ENCODE data around the gene TBC1D4.

The TBC1D4 gene

GRCh38 chr13:75417012-75417384 lies 65.0 kb downstream of the TBC1D4 start:
- Histone ChIP-seq H3K4me1 (ENCODE audit: control insufficient read depth, insufficient read depth, low read length) (no peaks in the 10 kb centered on the region), H3K9ac (ENCODE audit: low read length in 2 of 2) (no peak overlapping the region), H3K27me3 (ENCODE audit: control insufficient read depth in 1 of 2, insufficient read depth in 2 of 2, low read length in 2 of 2) (no peaks in the 10 kb centered on the region), H3K4me3 (ENCODE audit: low read length in 2 of 2) (no peak overlapping the region), H3K36me3 (ENCODE audit: control insufficient read depth in 2 of 2, insufficient read depth in 2 of 2, low read length in 2 of 2) (no peaks in the 10 kb centered on the region), H3K27ac (ENCODE audit: low read length) (no peak overlapping the region), H3K9me3 (ENCODE audit: control insufficient read depth in 2 of 2, low read length in 2 of 2) (no peaks in the 10 kb centered on the region)

DNA sequence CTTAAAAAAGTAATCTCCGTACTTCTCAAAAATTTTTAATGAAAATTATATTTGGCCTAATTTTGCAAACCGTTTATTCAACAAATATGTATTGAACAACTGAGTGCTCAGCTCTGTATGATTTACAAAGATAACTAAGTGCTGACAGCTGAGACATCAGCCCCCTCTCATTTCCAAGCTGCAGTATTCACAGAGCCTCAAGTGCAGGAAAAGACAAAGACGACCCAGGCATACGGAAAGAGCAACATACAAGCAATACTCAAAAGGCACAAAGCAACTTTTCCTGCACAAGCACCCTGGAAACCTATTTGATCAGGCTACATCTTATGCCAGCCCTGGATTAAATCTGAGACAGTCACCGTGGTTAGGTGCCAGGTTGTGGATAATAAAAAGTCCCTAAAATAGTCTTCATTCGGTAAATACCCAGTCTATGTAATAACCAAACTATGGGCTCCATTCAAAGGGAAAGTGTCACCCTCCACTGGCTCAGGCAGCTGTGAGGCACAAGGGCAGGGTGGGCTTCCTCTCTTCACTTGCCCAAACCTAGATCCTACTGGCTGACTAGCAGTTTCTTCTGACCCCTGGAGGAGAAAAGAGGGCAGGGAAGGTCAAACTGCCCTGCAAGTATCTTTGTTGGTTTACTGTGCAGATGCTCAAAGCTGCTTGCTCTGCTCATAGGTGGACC lies 65.5 kb downstream of the TBC1D4 start:
- no peak overlapping the region for H3K27ac ChIP-seq (ENCODE audit: low read length)
- H3K4me1 ChIP-seq (ENCODE audit: control insufficient read depth, insufficient read depth, low read length): no peaks in the 10 kb centered on the region
- H3K9ac ChIP-seq (ENCODE audit: low read length in 2 of 2): no peak overlapping the region

GRCh38 chr13:75415694-75416093 lies 66.3 kb downstream of the TBC1D4 start:
- H3K9ac ChIP-seq (ENCODE audit: low read length in 2 of 2): no peak overlapping the region

More for the DNA sequence above, 65.5 kb downstream of the TBC1D4 start:
- no peaks in the 10 kb centered on the region for H3K36me3 ChIP-seq (ENCODE audit: control insufficient read depth in 2 of 2, insufficient read depth in 2 of 2, low read length in 2 of 2)
- no peaks in the 10 kb centered on the region for H3K9me3 ChIP-seq (ENCODE audit: control insufficient read depth in 2 of 2, low read length in 2 of 2)
- no peaks in the 10 kb centered on the region for H3K27me3 ChIP-seq (ENCODE audit: control insufficient read depth in 1 of 2, insufficient read depth in 2 of 2, low read length in 2 of 2)
- no peak overlapping the region for H3K4me3 ChIP-seq (ENCODE audit: low read length in 2 of 2)

DNA sequence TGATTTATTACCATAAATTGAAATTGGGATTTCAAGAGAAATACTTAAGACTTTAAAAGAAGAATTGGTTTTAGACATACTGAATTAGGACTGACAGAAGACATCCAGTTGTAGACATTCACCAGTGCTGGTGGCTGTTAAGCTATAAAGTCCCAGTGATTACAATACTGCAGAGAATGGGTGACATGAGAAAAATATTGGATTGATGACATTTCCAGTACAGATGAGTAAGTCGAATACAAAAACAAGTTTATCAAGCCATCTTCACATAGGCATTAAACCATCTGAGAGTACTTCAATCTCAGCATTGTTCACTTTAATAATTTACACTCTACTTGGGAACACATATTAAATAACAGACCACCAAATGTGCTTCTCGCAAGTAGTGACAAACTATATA lies 66.8 kb downstream of the TBC1D4 start:
- H3K36me3 ChIP-seq (ENCODE audit: control insufficient read depth in 2 of 2, insufficient read depth in 2 of 2, low read length in 2 of 2): no peaks in the 10 kb centered on the region
- no peak overlapping the region for H3K9ac ChIP-seq (ENCODE audit: low read length in 2 of 2)
- H3K9me3 ChIP-seq (ENCODE audit: control insufficient read depth in 2 of 2, low read length in 2 of 2): no peaks in the 10 kb centered on the region
- H3K4me3 ChIP-seq (ENCODE audit: low read length in 2 of 2): no peak overlapping the region
- no peak overlapping the region for H3K27ac ChIP-seq (ENCODE audit: low read length)
- H3K4me1 ChIP-seq (ENCODE audit: control insufficient read depth, insufficient read depth, low read length): no peaks in the 10 kb centered on the region
- H3K27me3 ChIP-seq (ENCODE audit: control insufficient read depth in 1 of 2, insufficient read depth in 2 of 2, low read length in 2 of 2): no peaks in the 10 kb centered on the region

More at GRCh38 chr13:75415694-75416093, 66.3 kb downstream of the TBC1D4 start:
- Histone ChIP-seq H3K27ac (ENCODE audit: low read length) (no peak overlapping the region), H3K4me3 (ENCODE audit: low read length in 2 of 2) (no peak overlapping the region), H3K9me3 (ENCODE audit: control insufficient read depth in 2 of 2, low read length in 2 of 2) (no peaks in the 10 kb centered on the region), H3K4me1 (ENCODE audit: control insufficient read depth, insufficient read depth, low read length) (no peaks in the 10 kb centered on the region), H3K27me3 (ENCODE audit: control insufficient read depth in 1 of 2, insufficient read depth in 2 of 2, low read length in 2 of 2) (no peaks in the 10 kb centered on the region), H3K36me3 (ENCODE audit: control insufficient read depth in 2 of 2, insufficient read depth in 2 of 2, low read length in 2 of 2) (no peaks in the 10 kb centered on the region)

DNA sequence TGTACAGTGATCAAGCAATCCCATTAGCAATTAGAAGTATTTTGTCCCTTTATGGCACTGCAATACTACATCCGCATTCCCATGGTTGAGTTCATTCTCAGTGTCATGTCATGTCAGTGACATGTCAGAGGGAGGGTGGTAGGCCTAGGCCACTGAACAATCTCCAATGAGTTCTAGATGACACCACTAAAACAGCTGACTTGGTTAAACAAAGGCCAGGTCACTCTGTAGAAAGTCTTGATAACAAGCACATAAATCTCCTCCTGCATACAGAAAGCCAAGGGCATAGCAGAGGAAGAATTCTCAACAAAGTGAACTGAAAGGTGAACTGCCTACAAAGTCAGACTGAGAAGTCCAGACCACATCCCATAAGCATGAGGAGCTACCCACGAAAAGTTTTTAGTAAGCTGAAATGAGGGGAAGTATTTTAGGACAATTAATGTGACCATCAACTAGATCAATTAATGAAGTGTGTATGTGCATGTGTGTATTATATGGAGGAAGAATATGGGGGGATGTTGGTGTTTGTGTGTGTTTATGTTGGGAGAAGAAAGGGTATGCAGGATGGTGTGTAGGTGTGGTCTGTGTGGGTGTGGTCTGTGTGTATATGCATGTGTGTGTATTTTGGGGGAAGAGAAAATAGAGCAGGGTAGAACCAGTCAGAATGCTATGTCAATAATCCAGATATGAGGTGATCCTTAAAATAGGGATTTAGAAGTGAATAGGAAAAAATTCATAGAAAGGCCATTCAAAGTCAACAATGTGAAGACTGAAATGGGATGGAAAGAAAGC lies 67.7 kb downstream of the TBC1D4 start:
- Histone ChIP-seq H3K4me1 (ENCODE audit: control insufficient read depth, insufficient read depth, low read length) (no peaks in the 10 kb centered on the region), H3K9me3 (ENCODE audit: control insufficient read depth in 2 of 2, low read length in 2 of 2) (no peaks in the 10 kb centered on the region), H3K27ac (ENCODE audit: low read length) (no peak overlapping the region)

DNA sequence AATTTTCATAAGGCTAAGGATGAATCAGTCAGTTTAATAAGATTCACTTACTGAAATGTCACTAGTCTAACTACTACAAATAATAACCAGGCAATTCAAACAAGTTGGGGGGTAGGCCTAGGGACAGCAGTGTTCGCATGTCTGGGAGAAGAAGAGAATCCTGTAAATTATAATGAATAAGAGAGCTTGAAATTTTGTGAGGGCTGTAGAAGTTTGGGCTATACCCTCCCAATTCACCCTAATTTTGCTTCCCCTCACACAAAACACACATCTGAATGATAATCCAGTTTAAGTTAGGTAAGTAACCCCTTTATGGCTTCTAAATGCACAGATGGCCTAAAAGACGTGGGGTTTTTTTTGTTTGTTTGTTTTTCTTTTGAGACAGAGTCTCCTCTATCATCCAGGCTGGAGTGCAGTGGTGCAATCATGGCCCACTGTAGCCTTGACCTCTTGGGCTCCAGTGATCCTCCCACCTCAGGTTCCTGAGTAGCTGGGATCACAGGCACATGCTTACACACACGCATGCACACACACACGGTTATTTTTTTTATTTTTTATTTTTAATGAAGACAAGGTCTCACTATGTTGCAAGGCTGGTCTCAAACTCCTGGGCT lies 69.9 kb downstream of the TBC1D4 start:
- Histone ChIP-seq H3K9me3 (ENCODE audit: control insufficient read depth in 2 of 2, low read length in 2 of 2) (no peaks in the 10 kb centered on the region), H3K4me1 (ENCODE audit: control insufficient read depth, insufficient read depth, low read length) (no peaks in the 10 kb centered on the region), H3K9ac (ENCODE audit: low read length in 2 of 2) (no peak overlapping the region), H3K36me3 (ENCODE audit: control insufficient read depth in 2 of 2, insufficient read depth in 2 of 2, low read length in 2 of 2) (no peaks in the 10 kb centered on the region), H3K27me3 (ENCODE audit: control insufficient read depth in 1 of 2, insufficient read depth in 2 of 2, low read length in 2 of 2) (no peaks in the 10 kb centered on the region), H3K4me3 (ENCODE audit: low read length in 2 of 2) (no peak overlapping the region), H3K27ac (ENCODE audit: low read length) (no peak overlapping the region)

More for the DNA sequence above, 67.7 kb downstream of the TBC1D4 start:
- H3K9ac ChIP-seq (ENCODE audit: low read length in 2 of 2): no peak overlapping the region
- no peak overlapping the region for H3K4me3 ChIP-seq (ENCODE audit: low read length in 2 of 2)
- no peaks in the 10 kb centered on the region for H3K36me3 ChIP-seq (ENCODE audit: control insufficient read depth in 2 of 2, insufficient read depth in 2 of 2, low read length in 2 of 2)
- H3K27me3 ChIP-seq (ENCODE audit: control insufficient read depth in 1 of 2, insufficient read depth in 2 of 2, low read length in 2 of 2): no peaks in the 10 kb centered on the region

DNA sequence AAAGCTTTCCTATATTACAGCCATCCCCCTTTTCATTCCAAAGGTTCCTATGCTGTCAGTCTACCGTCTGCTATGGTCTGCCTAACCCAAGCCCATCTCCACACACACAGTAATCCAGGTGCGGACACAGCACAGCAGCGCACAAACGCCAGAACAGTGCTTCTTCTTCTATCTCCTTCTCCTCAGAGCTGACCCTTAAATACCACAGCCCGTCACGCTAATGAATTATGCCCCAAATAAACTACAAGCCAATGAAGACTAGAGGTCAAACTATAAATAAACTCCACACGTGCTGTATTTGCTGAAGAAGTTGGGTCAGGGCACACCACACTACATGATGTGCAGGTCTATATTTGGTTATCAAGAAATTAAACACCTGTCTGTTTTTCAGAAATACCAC lies 71.8 kb downstream of the TBC1D4 start:
- no peaks in the 10 kb centered on the region for H3K27me3 ChIP-seq (ENCODE audit: control insufficient read depth in 1 of 2, insufficient read depth in 2 of 2, low read length in 2 of 2)
- no peaks in the 10 kb centered on the region for H3K9me3 ChIP-seq (ENCODE audit: control insufficient read depth in 2 of 2, low read length in 2 of 2)
- H3K4me3 ChIP-seq (ENCODE audit: low read length in 2 of 2): no peak overlapping the region
- H3K27ac ChIP-seq (ENCODE audit: low read length): no peak overlapping the region
- H3K9ac ChIP-seq (ENCODE audit: low read length in 2 of 2): no peak overlapping the region
- H3K4me1 ChIP-seq (ENCODE audit: control insufficient read depth, insufficient read depth, low read length): no peaks in the 10 kb centered on the region
- no peaks in the 10 kb centered on the region for H3K36me3 ChIP-seq (ENCODE audit: control insufficient read depth in 2 of 2, insufficient read depth in 2 of 2, low read length in 2 of 2)

DNA sequence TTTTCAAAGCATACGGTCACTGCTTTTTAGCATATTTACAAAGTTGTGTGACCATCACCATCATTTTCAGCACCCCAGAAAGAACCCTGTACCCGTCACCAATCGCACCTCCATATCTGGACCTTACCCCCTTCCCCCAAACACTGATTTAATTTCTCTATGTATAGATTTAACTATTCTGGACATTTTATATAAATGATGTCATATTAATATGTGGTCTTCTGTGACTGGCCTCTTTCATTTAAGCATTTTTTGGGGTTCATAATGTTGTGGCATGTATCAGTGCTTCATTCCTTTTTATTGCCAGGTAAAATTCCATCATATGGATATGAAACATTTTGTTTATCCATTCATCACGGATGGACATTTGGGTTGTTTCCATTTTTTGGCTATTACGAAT lies 74.0 kb downstream of the TBC1D4 start:
- Histone ChIP-seq H3K27ac (ENCODE audit: low read length) (no peak overlapping the region), H3K9ac (ENCODE audit: low read length in 2 of 2) (no peak overlapping the region), H3K27me3 (ENCODE audit: control insufficient read depth in 1 of 2, insufficient read depth in 2 of 2, low read length in 2 of 2) (no peaks in the 10 kb centered on the region), H3K4me1 (ENCODE audit: control insufficient read depth, insufficient read depth, low read length) (peaks cover under 1% of the 10 kb centered on the region), H3K36me3 (ENCODE audit: control insufficient read depth in 2 of 2, insufficient read depth in 2 of 2, low read length in 2 of 2) (no peaks in the 10 kb centered on the region), H3K4me3 (ENCODE audit: low read length in 2 of 2) (no peak overlapping the region), H3K9me3 (ENCODE audit: control insufficient read depth in 2 of 2, low read length in 2 of 2) (no peaks in the 10 kb centered on the region)

- Histone ChIP-seq H3K9me3 (ENCODE audit: control insufficient read depth in 2 of 2, low read length in 2 of 2) (no peaks in the 10 kb centered on the region), H3K4me3 (ENCODE audit: low read length in 2 of 2) (no peak overlapping the region), H3K27me3 (ENCODE audit: control insufficient read depth in 1 of 2, insufficient read depth in 2 of 2, low read length in 2 of 2) (no peaks in the 10 kb centered on the region), H3K4me1 (ENCODE audit: control insufficient read depth, insufficient read depth, low read length) (peaks cover 4% of the 10 kb centered on the region), H3K36me3 (ENCODE audit: control insufficient read depth in 2 of 2, insufficient read depth in 2 of 2, low read length in 2 of 2) (no peaks in the 10 kb centered on the region), H3K9ac (ENCODE audit: low read length in 2 of 2) (no peak overlapping the region), H3K27ac (ENCODE audit: low read length) (no peak overlapping the region)
Observed at GRCh38 chr13:75407473-75407872, 74.5 kb downstream of the TBC1D4 start.

DNA sequence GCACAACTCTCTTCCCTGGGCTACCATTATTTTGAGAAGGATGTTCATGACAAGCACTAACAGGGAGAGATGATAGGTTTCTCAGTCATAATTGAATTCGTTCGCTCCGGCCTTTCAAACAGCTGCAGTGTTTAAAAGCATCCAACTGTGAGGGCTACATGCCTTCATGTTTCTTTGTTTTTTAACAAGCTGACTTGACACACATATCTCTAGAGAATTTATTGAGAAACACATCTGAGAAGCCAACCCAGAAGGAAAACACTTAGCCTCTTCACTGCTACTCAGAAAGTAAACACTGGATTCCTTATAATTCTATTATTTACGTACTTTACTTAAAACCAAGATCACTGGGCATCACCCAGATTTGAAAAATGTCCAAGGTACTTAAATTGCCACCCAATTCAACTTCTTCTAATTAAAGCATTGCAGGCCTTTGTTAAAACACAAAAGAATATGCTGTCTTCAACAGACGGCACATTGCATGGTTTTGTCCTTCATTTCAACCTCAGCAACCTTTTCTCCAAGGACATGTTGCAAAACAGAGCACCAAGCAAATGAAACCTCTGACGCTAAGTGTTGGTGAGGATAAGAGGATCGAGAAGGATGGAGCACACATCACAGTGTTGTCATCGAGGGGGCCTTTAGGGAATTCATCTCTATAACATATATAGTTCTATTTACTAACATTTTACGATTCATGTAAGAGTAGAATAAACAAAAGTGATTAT lies 75.8 kb downstream of the TBC1D4 start:
- Histone ChIP-seq H3K4me1 (ENCODE audit: control insufficient read depth, insufficient read depth, low read length) (peaks cover 4% of the 10 kb centered on the region), H3K27me3 (ENCODE audit: control insufficient read depth in 1 of 2, insufficient read depth in 2 of 2, low read length in 2 of 2) (no peaks in the 10 kb centered on the region), H3K9ac (ENCODE audit: low read length in 2 of 2) (no peak overlapping the region), H3K4me3 (ENCODE audit: low read length in 2 of 2) (no peak overlapping the region), H3K27ac (ENCODE audit: low read length) (no peak overlapping the region), H3K36me3 (ENCODE audit: control insufficient read depth in 2 of 2, insufficient read depth in 2 of 2, low read length in 2 of 2) (no peaks in the 10 kb centered on the region), H3K9me3 (ENCODE audit: control insufficient read depth in 2 of 2, low read length in 2 of 2) (no peaks in the 10 kb centered on the region)

Data from stomach smooth muscle (tissue), 2 donors.